Astrocyte (in vitro differentiated cells and primary cell): ENCODE results near the gene FRYL. TPM values are rescaled to one million over a fixed set of nuclear protein-coding genes. Genes with fewer than 3 reads are reported as not detected.

ENCODE experiments used
- DNase-seq: peaks from one replicate; pipeline ENCODE4 v3.0.0-alpha.2; 2010; ENCODE audit warnings: low read depth
- FAIRE-seq: peaks from 2 replicates; lab custom pipeline; 2011; peaks lifted over from hg19 to GRCh38; lab: Jason Lieb, UNC
- H2AFZ ChIP-seq: 2 replicates; pipeline ENCODE4 v1.6.0; 2012; ENCODE audit warnings: low read depth, low read length, inconsistent platforms
- H3K27ac ChIP-seq: 2 replicates; pipeline ENCODE4 v1.5.1; 2011; ENCODE audit warnings: low read depth, low read length, inconsistent platforms
- H3K27me3 ChIP-seq: 2 replicates; pipeline ENCODE4 v1.6.0; 2011; ENCODE audit warnings: low read length, inconsistent platforms; ENCODE audit not compliant: insufficient read depth
- H3K36me3 ChIP-seq: 2 replicates; pipeline ENCODE4 v1.5.1; 2011; ENCODE audit warnings: low read length, inconsistent platforms; ENCODE audit not compliant: insufficient read depth
- H3K4me1 ChIP-seq: 2 replicates; pipeline ENCODE4 v1.5.1; 2011; ENCODE audit warnings: low read length, inconsistent platforms; ENCODE audit not compliant: insufficient read depth
- H3K4me2 ChIP-seq: 2 replicates; pipeline ENCODE4 v1.6.0; 2012; ENCODE audit warnings: low read length, inconsistent platforms
- H3K4me3 ChIP-seq: 2 replicates; pipeline ENCODE4 v1.5.1; 2011; ENCODE audit warnings: low read depth, mild to moderate bottlenecking, low read length, inconsistent platforms; ENCODE audit not compliant: insufficient read depth
- H3K79me2 ChIP-seq: 2 replicates; pipeline ENCODE4 v1.6.0; 2012; ENCODE audit warnings: mild to moderate bottlenecking, low read length, inconsistent platforms; ENCODE audit not compliant: insufficient read depth
- H3K9ac ChIP-seq: 2 replicates; pipeline ENCODE4 v1.6.0; 2012; ENCODE audit warnings: mild to moderate bottlenecking, low read length, inconsistent platforms
- H3K9me3 ChIP-seq: 2 replicates; pipeline ENCODE4 v1.5.1; 2012; ENCODE audit warnings: low read depth, mild to moderate bottlenecking, low read length, inconsistent platforms; ENCODE audit not compliant: insufficient read depth
- H4K20me1 ChIP-seq: 2 replicates; pipeline ENCODE4 v1.6.0; 2012; ENCODE audit warnings: low read length, inconsistent platforms; ENCODE audit not compliant: insufficient read depth
- H3K27ac Mint-ChIP-seq: one replicate; pipeline ENCODE4 v1.8.0; 2021; ENCODE audit warnings: mild to moderate bottlenecking, mixed read lengths; ENCODE audit not compliant: unreplicated experiment
- H3K27me3 Mint-ChIP-seq: one replicate; pipeline ENCODE4 v1.8.0; 2021; ENCODE audit warnings: low read depth, mixed read lengths; ENCODE audit not compliant: unreplicated experiment
- H3K36me3 Mint-ChIP-seq: one replicate; pipeline ENCODE4 v1.8.0; 2021; ENCODE audit warnings: low read depth, mixed read lengths; ENCODE audit not compliant: unreplicated experiment
- H3K4me1 Mint-ChIP-seq: one replicate; pipeline ENCODE4 v1.8.0; 2021; ENCODE audit warnings: low read depth, mixed read lengths; ENCODE audit not compliant: unreplicated experiment
- H3K4me3 Mint-ChIP-seq: one replicate; pipeline ENCODE4 v1.8.0; 2021; ENCODE audit warnings: mild to moderate bottlenecking, moderate library complexity, mixed read lengths; ENCODE audit not compliant: unreplicated experiment
- H3K9me3 Mint-ChIP-seq: one replicate; pipeline ENCODE4 v1.8.0; 2021; ENCODE audit warnings: mild to moderate bottlenecking, mixed read lengths; ENCODE audit not compliant: unreplicated experiment
- CTCF ChIP-seq: IDR thresholded peaks from 2 replicates; pipeline ENCODE4 v1.5.1; 2011; ENCODE audit warnings: low read depth, mild to moderate bottlenecking, inconsistent platforms, low read length, moderate library complexity; ENCODE audit not compliant: insufficient read depth
- EZH2 ChIP-seq: IDR thresholded peaks from 2 replicates; pipeline ENCODE4 v1.6.1; 2012; ENCODE audit warnings: mild to moderate bottlenecking, low read length, inconsistent platforms; ENCODE audit not compliant: insufficient read depth
- total RNA-seq: library from RNA; stranded (reverse); gene quantifications from 2 replicates; pipeline ENCODE4 v1.2.1, GENCODE V29; 2021

Gene FRYL
- total RNA-seq, 1 donor from 2014 or later, result 70.0 TPM

- no peaks in the 10 kb centered on the region for H4K20me1 ChIP-seq
- TF ChIP-seq EZH2 (no peak), CTCF (no peak)
- no peaks in the 10 kb centered on the region for H3K27me3 ChIP-seq
- no peak overlapping the region for H3K4me3 Mint-ChIP-seq
- H3K27ac ChIP-seq, result no peak overlapping the region
- no peak overlapping the region for H3K4me2 ChIP-seq
- H3K4me1 Mint-ChIP-seq, result no peaks in the 10 kb centered on the region
- no peak overlapping the region for H3K9ac ChIP-seq
- no peaks in the 10 kb centered on the region for H3K4me1 ChIP-seq
- no peak overlapping the region for H2AFZ ChIP-seq
- H3K79me2 ChIP-seq, result no peaks in the 10 kb centered on the region
- H3K4me3 ChIP-seq, result no peak overlapping the region
- DNase-seq (no peak), FAIRE-seq (no peak)
- no peaks in the 10 kb centered on the region for H3K27me3 Mint-ChIP-seq
- H3K9me3 ChIP-seq, result no peaks in the 10 kb centered on the region
- H3K9me3 Mint-ChIP-seq, result no peaks in the 10 kb centered on the region
- H3K27ac Mint-ChIP-seq, result no peak overlapping the region
- H3K36me3 Mint-ChIP-seq, result no peaks in the 10 kb centered on the region
- H3K36me3 ChIP-seq, result no peaks in the 10 kb centered on the region
Observed at GRCh38 chr4:48813964-48814363, 33.9 kb upstream of the FRYL start.

GRCh38 chr4:48812866-48813265, 32.8 kb upstream of the FRYL start:
- H3K79me2 ChIP-seq, result no peaks in the 10 kb centered on the region
- no peak overlapping the region for H3K4me2 ChIP-seq
- no peaks in the 10 kb centered on the region for H3K36me3 ChIP-seq
- FAIRE-seq (no peak), DNase-seq (no peak)
- no peaks in the 10 kb centered on the region for H3K9me3 Mint-ChIP-seq
- H3K27me3 Mint-ChIP-seq, result no peaks in the 10 kb centered on the region
- no peak overlapping the region for H3K27ac Mint-ChIP-seq
- H3K9me3 ChIP-seq, result no peaks in the 10 kb centered on the region
- H3K9ac ChIP-seq, result no peak overlapping the region
- H3K4me1 Mint-ChIP-seq, result no peaks in the 10 kb centered on the region
- no peak overlapping the region for H2AFZ ChIP-seq
- no peak overlapping the region for H3K4me3 Mint-ChIP-seq
- no peaks in the 10 kb centered on the region for H3K36me3 Mint-ChIP-seq
- H3K4me3 ChIP-seq, result no peak overlapping the region
- H3K27ac ChIP-seq, result no peak overlapping the region
- no peaks in the 10 kb centered on the region for H3K27me3 ChIP-seq
- TF ChIP-seq EZH2, result no peak
- no peak for TF ChIP-seq CTCF
- H4K20me1 ChIP-seq, result no peaks in the 10 kb centered on the region
- H3K4me1 ChIP-seq, result no peaks in the 10 kb centered on the region

- H4K20me1 ChIP-seq, result no peaks in the 10 kb centered on the region
- no peak overlapping the region for H3K27ac ChIP-seq
- H3K27ac Mint-ChIP-seq, result no peak overlapping the region
- no peaks in the 10 kb centered on the region for H3K36me3 Mint-ChIP-seq
- no peak overlapping the region for H2AFZ ChIP-seq
- H3K27me3 ChIP-seq, result no peaks in the 10 kb centered on the region
- H3K27me3 Mint-ChIP-seq, result no peaks in the 10 kb centered on the region
- H3K4me3 Mint-ChIP-seq, result no peak overlapping the region
- DNase-seq (no peak), FAIRE-seq (no peak)
- no peak overlapping the region for H3K4me2 ChIP-seq
- no peak overlapping the region for H3K4me3 ChIP-seq
- H3K79me2 ChIP-seq, result no peaks in the 10 kb centered on the region
- no peaks in the 10 kb centered on the region for H3K9me3 Mint-ChIP-seq
- no peak overlapping the region for H3K9ac ChIP-seq
- no peaks in the 10 kb centered on the region for H3K36me3 ChIP-seq
- no peaks in the 10 kb centered on the region for H3K9me3 ChIP-seq
- peaks cover 2% of the 10 kb centered on the region for H3K4me1 Mint-ChIP-seq
- TF ChIP-seq EZH2 (no peak), CTCF (no peak)
- H3K4me1 ChIP-seq, result peaks cover 13% of the 10 kb centered on the region
Observed at GRCh38 chr4:48804584-48805301, 24.7 kb upstream of the FRYL start.
